ENCODE measurements around the gene CRYM. TPM values are rescaled to one million over a fixed set of nuclear protein-coding genes. Genes with fewer than 3 reads are reported as not detected.
"Not testable (repeated sequence)": the region's sequence is repeated elsewhere in the genome, so short reads cannot be mapped to it uniquely, and the experiment has no call there.

The CRYM gene
- total RNA-seq, 2 experiments from 2014 or later: not detected

DNA sequence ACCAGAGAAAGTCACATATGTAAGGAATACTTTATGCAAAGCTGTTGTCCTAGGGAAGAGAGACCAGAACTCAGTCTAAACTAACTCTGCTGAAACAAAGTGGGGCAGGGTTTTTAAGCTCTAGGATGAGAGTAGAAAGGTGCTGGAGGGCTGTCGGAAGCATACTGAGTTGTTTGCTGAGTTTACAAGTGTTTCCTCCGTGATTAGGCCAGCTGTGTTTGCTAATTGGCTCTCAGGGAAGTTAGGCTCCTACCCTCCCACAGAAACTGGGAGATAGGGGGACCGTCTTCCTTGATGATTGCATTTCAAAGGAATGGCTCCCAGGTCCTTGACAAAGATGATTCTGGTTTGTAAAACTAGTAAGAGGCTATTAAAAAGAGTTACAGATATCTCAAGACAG is 24.4 kb upstream of the CRYM start:
- ATAC-seq (no peak), DNase-seq (no peak)
- no peak overlapping the region for H3K27ac Mint-ChIP-seq
- H3K9me3 Mint-ChIP-seq: no peaks in the 10 kb centered on the region
- peaks cover 14% of the 10 kb centered on the region for H3K4me1 Mint-ChIP-seq (ENCODE audit: low read depth)
- no peaks in the 10 kb centered on the region for H3K36me3 Mint-ChIP-seq (ENCODE audit: low read depth)
- POLR2A ChIA-PET: no interaction called here
- peaks cover 42% of the 10 kb centered on the region for H3K27me3 Mint-ChIP-seq
- peak overlapping the region; percentile 79 for H3K4me3 Mint-ChIP-seq
- intact Hi-C loops (cut with micrococcal nuclease): loop anchor here (10.0 kb wide), 3 partner anchors 58 to 148 kb away; partner anchors contain the start of genes DNAH3 and LDAF1
- TF ChIP-seq, protein P1, sequence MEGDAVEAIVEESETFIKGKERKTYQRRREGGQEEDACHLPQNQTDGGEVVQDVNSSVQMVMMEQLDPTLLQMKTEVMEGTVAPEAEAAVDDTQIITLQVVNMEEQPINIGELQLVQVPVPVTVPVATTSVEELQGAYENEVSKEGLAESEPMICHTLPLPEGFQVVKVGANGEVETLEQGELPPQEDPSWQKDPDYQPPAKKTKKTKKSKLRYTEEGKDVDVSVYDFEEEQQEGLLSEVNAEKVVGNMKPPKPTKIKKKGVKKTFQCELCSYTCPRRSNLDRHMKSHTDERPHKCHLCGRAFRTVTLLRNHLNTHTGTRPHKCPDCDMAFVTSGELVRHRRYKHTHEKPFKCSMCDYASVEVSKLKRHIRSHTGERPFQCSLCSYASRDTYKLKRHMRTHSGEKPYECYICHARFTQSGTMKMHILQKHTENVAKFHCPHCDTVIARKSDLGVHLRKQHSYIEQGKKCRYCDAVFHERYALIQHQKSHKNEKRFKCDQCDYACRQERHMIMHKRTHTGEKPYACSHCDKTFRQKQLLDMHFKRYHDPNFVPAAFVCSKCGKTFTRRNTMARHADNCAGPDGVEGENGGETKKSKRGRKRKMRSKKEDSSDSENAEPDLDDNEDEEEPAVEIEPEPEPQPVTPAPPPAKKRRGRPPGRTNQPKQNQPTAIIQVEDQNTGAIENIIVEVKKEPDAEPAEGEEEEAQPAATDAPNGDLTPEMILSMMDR (IDR thresholded peaks at IDR 0.05): no peak
- CTCF ChIA-PET: interaction anchor here (0.8 to 2.3 kb wide), 2 partner anchors 24 to 113 kb away, joined by 3 to 8 read pairs; no protein-coding TSS in a partner anchor

DNA sequence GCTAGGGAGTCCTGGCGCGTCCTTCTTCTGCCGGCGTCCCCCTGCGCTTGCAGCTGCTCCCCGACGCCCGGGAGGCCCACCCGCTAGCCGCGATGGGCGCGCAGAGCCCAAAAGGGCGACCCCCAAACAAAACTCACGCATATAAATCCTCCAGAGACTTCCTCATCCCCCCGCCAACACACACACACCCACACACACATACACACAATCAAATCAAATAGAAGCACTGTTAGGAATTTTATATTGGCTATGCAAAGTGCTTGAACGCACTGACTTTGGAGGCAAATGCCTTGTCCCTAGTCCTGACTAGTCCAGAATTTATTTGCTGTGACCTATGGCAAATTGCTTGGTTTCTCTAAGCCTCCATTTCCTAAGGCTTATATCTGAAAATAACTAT is 23.8 kb upstream of the CRYM start:
- peaks cover 42% of the 10 kb centered on the region for H3K27me3 Mint-ChIP-seq
- H3K9me3 Mint-ChIP-seq: no peaks in the 10 kb centered on the region
- H3K4me1 Mint-ChIP-seq (ENCODE audit: low read depth): peaks cover 14% of the 10 kb centered on the region

DNA sequence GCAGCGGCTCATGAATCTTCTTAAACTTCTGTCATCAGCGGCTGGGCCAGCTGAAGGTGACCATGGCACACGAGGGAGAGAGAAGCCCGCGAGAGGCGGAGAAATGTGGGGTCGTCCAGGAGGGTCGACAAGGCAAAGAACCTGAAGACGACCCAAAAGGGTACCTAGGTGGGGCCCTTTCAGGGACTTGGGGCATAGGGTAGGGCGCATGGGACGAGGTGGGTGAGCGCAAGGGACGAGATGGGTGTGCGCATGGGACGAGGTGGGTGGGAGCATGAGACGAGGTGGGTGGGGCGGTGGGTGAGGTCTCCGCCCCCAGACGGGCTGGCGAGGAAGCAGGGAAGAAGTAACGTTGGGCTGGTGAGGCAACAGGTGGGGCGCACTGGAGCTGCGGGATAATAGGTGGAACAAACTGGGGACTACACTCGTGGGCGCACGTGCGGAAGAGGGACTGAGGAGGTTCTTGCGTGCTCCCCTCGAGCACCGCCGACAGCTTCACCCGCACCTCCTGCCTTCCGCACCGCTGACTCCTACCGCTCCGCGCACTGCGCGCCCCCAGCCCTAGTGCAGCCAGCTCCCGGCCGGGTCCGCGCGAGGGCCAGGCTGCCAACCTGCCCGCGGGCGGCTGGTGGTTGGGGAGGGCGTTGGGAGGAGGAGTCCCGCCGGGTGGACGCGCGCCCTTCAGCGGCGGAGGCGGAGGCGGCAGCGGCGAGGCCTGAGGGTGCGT is 23.2 kb upstream of the CRYM start:
- peak; percentile 52 for ATAC-seq
- Mint-ChIP-seq H3K4me1 (ENCODE audit: low read depth) (peaks cover 14% of the 10 kb centered on the region), H3K27ac (no peak overlapping the region), H3K27me3 (peaks cover 44% of the 10 kb centered on the region), H3K36me3 (ENCODE audit: low read depth) (no peaks in the 10 kb centered on the region), H3K4me3 (peak overlapping the region; percentile 79), H3K9me3 (no peaks in the 10 kb centered on the region)
- peak; percentile 57 for DNase-seq
- ChIA-PET CTCF (interaction anchor here (0.6 to 2.3 kb wide), 8 partner anchors 11 to 142 kb away, joined by 3 to 8 read pairs (median 4); no protein-coding TSS in a partner anchor), POLR2A (interaction anchor here (0.8 to 0.9 kb wide), 2 partner anchors 90 to 457 kb away, joined by 3 to 5 read pairs; partner anchors contain the start of gene ZP2)
- TF ChIP-seq, protein P1 (IDR thresholded peaks at IDR 0.05): no peak
- intact Hi-C loops (cut with micrococcal nuclease): loop anchor here (10.0 kb wide), 3 partner anchors 57 to 147 kb away; partner anchors contain the start of genes DNAH3 and LDAF1

More for the DNA sequence above, 23.8 kb upstream of the CRYM start:
- peak overlapping the region; percentile 79 for H3K4me3 Mint-ChIP-seq
- DNase-seq: no peak
- no peak overlapping the region for H3K27ac Mint-ChIP-seq
- ChIA-PET POLR2A (interaction anchor here (0.8 to 0.9 kb wide), 2 partner anchors 90 to 457 kb away, joined by 3 to 5 read pairs; partner anchors contain the start of gene ZP2), CTCF (interaction anchor here (1.3 to 2.3 kb wide), 2 partner anchors 11 to 113 kb away, joined by 4 to 8 read pairs; no protein-coding TSS in a partner anchor)
- intact Hi-C loops (cut with micrococcal nuclease): loop anchor here (10.0 kb wide), 3 partner anchors 57 to 147 kb away; partner anchors contain the start of genes DNAH3 and LDAF1
- ATAC-seq: no peak
- TF ChIP-seq, protein P1 (IDR thresholded peaks at IDR 0.05): no peak
- H3K36me3 Mint-ChIP-seq (ENCODE audit: low read depth): no peaks in the 10 kb centered on the region

DNA sequence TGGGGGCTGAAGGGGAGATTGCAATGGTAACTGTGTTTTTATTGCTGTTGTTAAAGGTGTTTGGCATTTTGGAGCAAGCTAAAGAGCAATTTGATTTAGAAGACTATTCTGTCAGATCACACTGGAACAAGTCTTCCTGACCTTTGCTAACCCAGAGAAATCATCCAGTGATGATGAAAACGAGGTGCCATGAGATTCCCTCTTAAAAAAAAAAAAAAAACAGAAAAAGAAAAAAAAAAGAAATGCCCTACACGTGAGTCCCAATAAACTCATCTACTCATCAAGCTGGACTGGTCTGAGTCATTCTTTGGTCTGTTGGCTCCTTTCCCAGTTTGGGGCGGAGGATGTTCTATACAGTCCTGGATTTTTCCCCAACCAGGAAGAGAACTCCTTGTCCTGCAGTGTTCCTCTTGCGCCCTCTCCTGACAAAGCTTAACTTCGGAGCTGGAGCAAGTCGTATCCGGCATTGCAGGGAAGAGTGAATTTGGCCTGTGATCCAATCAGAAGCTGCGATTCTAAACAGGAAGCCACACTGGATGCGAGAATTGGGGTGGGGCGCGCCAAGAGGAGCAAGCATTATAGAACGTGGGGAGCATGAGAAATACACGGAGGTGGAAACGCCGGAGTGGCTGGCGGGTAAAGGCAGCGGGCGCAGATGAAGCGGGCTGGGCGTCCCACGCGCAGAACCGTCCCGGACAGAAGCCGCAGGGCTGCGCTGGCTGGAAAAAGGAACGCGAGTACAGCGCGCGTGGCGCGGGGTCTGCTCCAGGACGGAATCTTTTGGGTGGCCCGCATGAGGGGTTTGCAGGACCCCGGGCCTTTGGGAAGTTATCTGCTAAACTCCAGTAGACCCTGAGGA is 22.4 kb upstream of the CRYM start:
- peaks cover 44% of the 10 kb centered on the region for H3K27me3 Mint-ChIP-seq
- peak; percentile 76 for ATAC-seq
- CTCF ChIA-PET: interaction anchor here (0.6 to 2.3 kb wide), 8 partner anchors 10 to 141 kb away, joined by 3 to 8 read pairs (median 4); no protein-coding TSS in a partner anchor

DNA sequence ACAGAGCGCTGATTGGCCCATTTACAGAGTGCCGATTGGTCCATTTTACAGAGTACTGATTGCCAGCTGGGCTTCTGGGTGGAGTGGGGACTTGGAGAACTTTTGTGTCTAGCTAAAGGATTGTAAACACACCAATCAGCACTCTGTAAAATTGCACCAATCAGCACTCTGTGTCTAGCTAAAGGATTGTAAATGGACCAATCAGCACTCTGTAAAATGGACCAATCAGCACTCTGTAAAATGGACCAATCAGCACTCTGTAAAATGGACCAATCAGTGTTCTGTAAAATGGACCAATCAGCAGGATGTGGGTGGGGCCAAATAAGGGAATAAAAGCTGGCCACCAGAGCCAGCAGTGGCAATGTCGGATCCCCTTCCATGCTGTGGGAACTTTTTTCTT is 11.7 kb upstream of the CRYM start:
- H3K4me3 Mint-ChIP-seq; ATAC-seq; H3K4me1 Mint-ChIP-seq (ENCODE audit: low read depth); POLR2A ChIA-PET; H3K9me3 Mint-ChIP-seq; H3K27ac Mint-ChIP-seq; intact Hi-C loops (cut with micrococcal nuclease); DNase-seq; H3K36me3 Mint-ChIP-seq (ENCODE audit: low read depth): not testable (repeated sequence)
- CTCF ChIA-PET: interaction anchor here (3.2 kb wide), 1 partner anchor 12 kb away, joined by 13 read pairs; the partner anchor contains the start of gene CRYM
- peaks cover 39% of the 10 kb centered on the region for H3K27me3 Mint-ChIP-seq

More for the DNA sequence above, 22.4 kb upstream of the CRYM start:
- H3K4me1 Mint-ChIP-seq (ENCODE audit: low read depth): peaks cover 14% of the 10 kb centered on the region
- POLR2A ChIA-PET: interaction anchor here (0.6 kb wide), 1 partner anchor 134 kb away, joined by 3 read pairs; no protein-coding TSS in a partner anchor
- no peaks in the 10 kb centered on the region for H3K36me3 Mint-ChIP-seq (ENCODE audit: low read depth)
- no peaks in the 10 kb centered on the region for H3K9me3 Mint-ChIP-seq
- peak overlapping the region; percentile 79 for H3K4me3 Mint-ChIP-seq
- DNase-seq: peak; percentile 73
- TF ChIP-seq, protein P1 (IDR thresholded peaks at IDR 0.05): no peak
- intact Hi-C loops (cut with micrococcal nuclease): loop anchor here (10.0 kb wide), 3 partner anchors 56 to 146 kb away; partner anchors contain the start of genes DNAH3 and LDAF1
- no peak overlapping the region for H3K27ac Mint-ChIP-seq
